Esophagus muscularis mucosa (tissue), 4 donors: Measurements from ENCODE around the gene MARCKS. TPM values are rescaled to one million over a fixed set of nuclear protein-coding genes. Genes with fewer than 3 reads are reported as not detected.

Source experiments
- DNase-seq: peaks from one replicate; pipeline ENCODE4 v3.0.0-alpha.2; 2017; ENCODE audit errors: extremely low spot score
- H3K27ac ChIP-seq, 4 donors: fragments of 200-600 bp; sonication (generic); replicated peaks in 1 of 4; 1 replicate in 3 of 4; 2 replicates in 1 of 4; pipeline ENCODE4 v1.5.1; 2016 to 2019; ENCODE audit warnings: mild to moderate bottlenecking in 1 of 4
- H3K27me3 ChIP-seq, 4 donors: fragments of 200-600 bp; sonication (generic); one replicate each; pipeline versions ENCODE4 v1.5.1 to v1.6.0; 2016 to 2019
- H3K36me3 ChIP-seq, 4 donors: fragments of 200-600 bp; sonication (generic); one replicate each; pipeline ENCODE4 v1.5.1; 2016 to 2019
- H3K4me1 ChIP-seq, 4 donors: fragments of 200-600 bp; sonication (generic); one replicate each; pipeline ENCODE4 v1.5.1; 2016 to 2019
- H3K4me3 ChIP-seq, 4 donors: fragments of 200-600 bp; sonication (generic); 1 replicate in 2 of 4; 2 replicates in 2 of 4; pipeline ENCODE4 v1.5.1; 2016 to 2019; ENCODE audit warnings: mild to moderate bottlenecking in 4 of 4, moderate library complexity in 1 of 4
- H3K9me3 ChIP-seq, 4 donors: fragments of 200-600 bp; sonication (generic); 1 replicate in 3 of 4; 2 replicates in 1 of 4; pipeline ENCODE4 v1.5.1; 2016 to 2019
- EP300 ChIP-seq: sonication (generic); formaldehyde crosslinking; IDR thresholded peaks from one replicate; pipeline ENCODE4 v1.6.1; 2017; ENCODE audit warnings: antibody characterized with exemption
- POLR2A ChIP-seq: fragments of 450-650 bp; IDR thresholded peaks from one replicate; pipeline ENCODE4 v1.6.1; 2017; ENCODE audit warnings: antibody characterized with exemption, moderate library complexity, mild to moderate bottlenecking, low read depth
- POLR2AphosphoS5 ChIP-seq, 2 donors: sonication (generic); formaldehyde crosslinking; IDR thresholded peaks; one replicate each; pipeline ENCODE4 v1.6.1; 2017; ENCODE audit warnings: antibody characterized with exemption in 2 of 2
- WGBS: methylation state at CpG from one replicate; pipeline ENCODE4 v1.1.5; 2018; 5-methylcytosine and 5-hydroxymethylcytosine counted together
- intact Hi-C: fragments of 100-400 bp; cut with DNase I; formaldehyde crosslinking; loops from one replicate; pipeline ENCODE4 v1.15.1; 2023
- total RNA-seq, 4 donors: library from RNA; depleted of rRNA; stranded (reverse); fragments of >200 nt; gene quantifications; one replicate each; pipeline versions ENCODE4 v1.1.0 to v1.2.1, GENCODE V29; 2016
- TF ChIP-seq, protein P1 (sequence below), 3 experiments: fragments of 200-600 bp in 2 of 3; fragments of 450-650 bp in 1 of 3; sonication (generic) in 2 of 3; IDR thresholded peaks; one replicate each; pipeline ENCODE4 v1.5.1; 2017 to 2019; ENCODE audit warnings: antibody characterized with exemption in 3 of 3, mild to moderate bottlenecking in 2 of 3, moderate library complexity in 1 of 3

The MARCKS gene
- total RNA-seq, 4 donors from 2014 or later: 19.2 to 32.7 (median 31.2) TPM

DNA sequence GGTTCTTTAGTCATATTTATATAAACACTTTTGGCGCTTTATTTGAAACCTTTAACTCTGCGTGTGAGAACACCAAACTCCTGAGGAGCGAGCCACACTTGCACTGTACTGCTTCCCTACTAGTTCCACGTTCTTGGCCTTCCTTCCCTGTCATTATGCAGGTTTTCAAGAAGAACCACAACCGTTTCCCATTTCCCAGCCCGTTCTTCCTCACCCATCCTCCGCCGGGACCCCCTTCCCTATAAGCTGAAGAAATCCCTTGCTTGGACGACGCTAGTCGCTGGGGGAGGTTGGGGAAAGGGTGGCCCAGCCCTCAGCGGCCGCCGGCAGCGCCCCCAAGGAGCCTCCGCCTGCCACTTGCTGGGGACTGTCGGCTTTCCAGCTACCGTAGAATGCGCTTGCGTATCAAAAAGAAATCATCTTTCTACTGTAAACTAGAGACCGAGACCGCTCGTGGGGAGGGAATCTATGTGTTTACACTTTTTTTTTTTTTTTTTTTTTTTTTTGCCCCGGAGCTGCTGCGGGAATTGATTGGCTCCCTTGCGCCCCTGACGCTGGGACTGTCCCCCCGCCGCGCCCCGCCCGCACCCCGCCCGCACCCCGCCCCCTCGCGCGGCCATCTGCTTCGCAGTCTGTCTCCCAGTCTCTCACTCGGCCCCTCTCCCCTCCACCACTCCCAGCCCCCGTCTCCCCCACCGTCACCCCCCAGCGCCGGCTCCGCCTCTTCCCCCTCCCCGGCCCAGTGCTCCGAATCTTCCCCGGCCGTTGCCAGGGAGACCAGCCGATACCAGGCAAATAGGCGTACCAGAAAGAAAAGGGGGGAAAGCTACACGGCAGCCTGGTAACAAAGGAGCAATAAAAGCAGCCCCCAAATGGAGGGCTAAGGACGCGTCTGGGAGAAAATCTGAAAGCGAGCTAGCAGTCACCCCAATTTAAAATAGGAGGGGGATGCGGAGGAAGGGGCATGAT, 2.3 kb upstream of the MARCKS start:
- intact Hi-C loops: loop anchor here (5.0 to 10.0 kb wide), 3 partner anchors 290 to 1073 kb away; no protein-coding TSS in a partner anchor
- Histone ChIP-seq H3K4me3 (peak overlapping the region; percentile 65 to 81 (median 73)), H3K27ac (peak overlapping the region; percentile 90 to 97 (median 94)), H3K27me3 (no peaks in the 10 kb centered on the region), H3K4me1 (peaks cover 4 to 38% (median 22%) of the 10 kb centered on the region in 4 donors), H3K36me3 (no peaks in the 10 kb centered on the region), H3K9me3 (no peaks in the 10 kb centered on the region)
- no peak for DNase-seq
- TF ChIP-seq, protein P1, sequence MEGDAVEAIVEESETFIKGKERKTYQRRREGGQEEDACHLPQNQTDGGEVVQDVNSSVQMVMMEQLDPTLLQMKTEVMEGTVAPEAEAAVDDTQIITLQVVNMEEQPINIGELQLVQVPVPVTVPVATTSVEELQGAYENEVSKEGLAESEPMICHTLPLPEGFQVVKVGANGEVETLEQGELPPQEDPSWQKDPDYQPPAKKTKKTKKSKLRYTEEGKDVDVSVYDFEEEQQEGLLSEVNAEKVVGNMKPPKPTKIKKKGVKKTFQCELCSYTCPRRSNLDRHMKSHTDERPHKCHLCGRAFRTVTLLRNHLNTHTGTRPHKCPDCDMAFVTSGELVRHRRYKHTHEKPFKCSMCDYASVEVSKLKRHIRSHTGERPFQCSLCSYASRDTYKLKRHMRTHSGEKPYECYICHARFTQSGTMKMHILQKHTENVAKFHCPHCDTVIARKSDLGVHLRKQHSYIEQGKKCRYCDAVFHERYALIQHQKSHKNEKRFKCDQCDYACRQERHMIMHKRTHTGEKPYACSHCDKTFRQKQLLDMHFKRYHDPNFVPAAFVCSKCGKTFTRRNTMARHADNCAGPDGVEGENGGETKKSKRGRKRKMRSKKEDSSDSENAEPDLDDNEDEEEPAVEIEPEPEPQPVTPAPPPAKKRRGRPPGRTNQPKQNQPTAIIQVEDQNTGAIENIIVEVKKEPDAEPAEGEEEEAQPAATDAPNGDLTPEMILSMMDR (IDR thresholded peaks at IDR 0.05): peak in 2 of 3 experiments; percentile 11 to 21
- TF ChIP-seq POLR2A: no peak
- WGBS: 4% methylated on average over 36 of the region's 56 CpGs

DNA sequence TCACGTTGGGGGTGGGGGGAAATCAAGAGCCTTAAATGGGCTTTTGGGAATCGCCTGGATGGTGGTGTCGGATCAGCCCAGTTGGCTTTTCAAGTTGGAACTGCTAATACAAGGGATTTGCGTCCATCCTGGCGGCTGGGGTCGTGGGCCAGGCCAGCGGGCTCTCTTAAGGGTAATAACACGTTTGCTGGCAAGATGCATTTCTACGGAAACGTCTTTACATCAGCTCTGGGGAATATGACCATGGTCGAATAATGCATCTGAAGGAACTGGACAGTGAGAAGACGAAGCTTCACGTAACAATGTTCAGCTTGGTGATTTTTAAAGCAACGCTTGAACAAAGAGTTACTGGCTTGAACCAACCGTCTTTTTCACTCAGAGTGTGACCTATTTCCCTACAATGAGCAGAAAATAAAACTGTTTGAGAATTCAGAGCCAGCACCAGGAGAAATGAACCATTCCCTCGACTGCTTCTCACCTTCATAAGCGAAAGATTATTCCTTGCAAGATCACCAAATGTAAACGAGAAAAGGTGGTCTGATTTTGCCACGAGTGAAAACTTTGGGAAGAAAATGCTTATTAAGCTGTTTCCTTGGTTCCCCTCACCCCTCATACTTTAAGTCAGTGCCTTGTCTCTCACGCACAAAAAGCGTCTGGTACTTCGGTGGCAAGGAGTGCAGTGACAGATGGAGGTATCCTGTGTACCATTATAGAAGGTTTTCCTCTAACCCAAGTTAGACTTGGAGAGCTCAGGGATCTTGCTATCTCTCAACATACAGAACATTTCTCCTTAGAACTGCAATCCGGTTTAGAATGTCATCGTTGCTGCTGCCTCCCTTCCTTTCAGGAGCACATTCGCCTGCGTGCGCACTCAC, 1.4 kb upstream of the MARCKS start:
- H3K27me3 ChIP-seq: no peaks in the 10 kb centered on the region
- DNase-seq: no peak
- peak overlapping the region; percentile 90 to 97 (median 94) for H3K27ac ChIP-seq
- no peaks in the 10 kb centered on the region for H3K36me3 ChIP-seq
- H3K4me3 ChIP-seq: peak overlapping the region; percentile 65 to 81 (median 73)
- intact Hi-C loops: loop anchor here (5.0 to 10.0 kb wide), 3 partner anchors 291 to 1073 kb away; no protein-coding TSS in a partner anchor
- H3K9me3 ChIP-seq: no peaks in the 10 kb centered on the region
- H3K4me1 ChIP-seq: peaks cover 4 to 40% (median 22%) of the 10 kb centered on the region in 4 donors
- WGBS: 1% methylated on average over 26 of the region's 27 CpGs
- TF ChIP-seq POLR2AphosphoS5 (IDR thresholded peaks at IDR 0.05): peak; percentile 5 to 16
- no peak for TF ChIP-seq EP300

DNA sequence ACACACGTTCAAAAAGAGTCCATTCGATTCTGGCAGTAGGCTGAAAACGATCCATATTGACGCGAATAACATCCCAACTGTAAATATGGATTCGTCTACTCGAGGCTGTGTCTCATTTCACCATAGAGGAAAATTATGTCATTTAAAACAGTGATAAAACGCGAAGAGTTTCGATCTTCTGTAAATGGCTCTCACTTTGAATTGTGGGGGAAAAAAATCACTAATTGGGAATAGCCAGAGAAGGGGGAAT, 845 bp upstream of the MARCKS start:
- Histone ChIP-seq H3K9me3 (no peaks in the 10 kb centered on the region), H3K4me1 (peaks cover 4 to 40% (median 24%) of the 10 kb centered on the region in 4 donors), H3K4me3 (peak overlapping the region; percentile 65 to 81 (median 73)), H3K27ac (peak overlapping the region; percentile 90 to 97 (median 94)), H3K27me3 (no peaks in the 10 kb centered on the region), H3K36me3 (no peaks in the 10 kb centered on the region)
- TF ChIP-seq EP300 (no peak), POLR2A (no peak), POLR2AphosphoS5 (IDR thresholded peaks at IDR 0.05) (no peak)
- TF ChIP-seq, protein P1 (IDR thresholded peaks at IDR 0.05): no peak
- intact Hi-C loops: loop anchor here (5.0 to 10.0 kb wide), 3 partner anchors 291 to 1074 kb away; no protein-coding TSS in a partner anchor
- no peak for DNase-seq
- 1% methylated on average over 10 of the region's 10 CpGs for WGBS

DNA sequence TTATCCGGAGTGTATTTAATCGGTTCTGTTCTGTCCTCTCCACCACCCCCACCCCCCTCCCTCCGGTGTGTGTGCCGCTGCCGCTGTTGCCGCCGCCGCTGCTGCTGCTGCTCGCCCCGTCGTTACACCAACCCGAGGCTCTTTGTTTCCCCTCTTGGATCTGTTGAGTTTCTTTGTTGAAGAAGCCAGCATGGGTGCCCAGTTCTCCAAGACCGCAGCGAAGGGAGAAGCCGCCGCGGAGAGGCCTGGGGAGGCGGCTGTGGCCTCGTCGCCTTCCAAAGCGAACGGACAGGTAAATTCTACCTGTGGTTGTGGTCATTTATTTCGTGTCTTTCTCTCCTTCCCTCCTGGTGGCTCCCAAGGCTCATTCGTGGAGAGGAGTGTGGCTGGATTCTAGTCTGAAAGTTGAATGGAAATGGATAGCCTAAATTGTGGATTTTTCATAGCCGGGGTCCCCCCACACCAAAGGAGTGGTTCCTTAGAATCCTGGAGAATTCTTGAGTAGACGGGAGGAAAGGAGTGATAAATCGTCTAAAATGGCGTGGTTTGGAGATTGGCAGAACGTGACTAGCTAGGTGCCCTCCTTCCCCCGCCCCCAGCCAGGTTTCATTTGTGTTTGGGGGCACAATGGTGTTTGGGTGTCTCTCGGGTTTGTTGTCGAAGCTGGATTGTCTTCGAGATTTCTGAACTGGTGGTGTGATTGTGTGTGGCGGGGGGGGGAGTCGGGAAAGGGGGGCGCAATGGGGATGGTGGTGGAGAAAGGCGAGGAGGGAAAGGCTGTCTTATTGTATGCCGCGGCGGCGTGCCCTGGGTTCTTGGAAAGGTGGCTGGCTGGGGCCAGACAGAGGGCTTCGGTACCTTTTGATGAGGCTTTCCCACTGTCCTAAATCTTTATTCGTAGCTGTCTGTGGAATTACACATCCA, 673 bp downstream of the MARCKS start:
- H3K27me3 ChIP-seq: no peaks in the 10 kb centered on the region
- WGBS: 1% methylated on average over 40 of the region's 43 CpGs
- H3K4me1 ChIP-seq: peaks cover 4 to 41% (median 37%) of the 10 kb centered on the region in 4 donors
- peak overlapping the region; percentile 65 to 81 (median 73) for H3K4me3 ChIP-seq
- H3K9me3 ChIP-seq: no peaks in the 10 kb centered on the region
- DNase-seq: no peak
- peak overlapping the region; percentile 90 to 97 (median 94) for H3K27ac ChIP-seq
- intact Hi-C loops: loop anchor here (5.0 to 10.0 kb wide), 3 partner anchors 293 to 1076 kb away; no protein-coding TSS in a partner anchor
- TF ChIP-seq, protein P1 (IDR thresholded peaks at IDR 0.05): peak in 1 of 3 experiments; percentile 3
- TF ChIP-seq EP300: no peak
- H3K36me3 ChIP-seq: no peaks in the 10 kb centered on the region
